Measurements from ENCODE around the gene TDRKH.

GRCh38 chr1:151835596-151835995 lies 45.3 kb upstream of the TDRKH start:
- TF ChIP-seq POLR2A (IDR thresholded peaks at IDR 0.05) (no peak), POLR2AphosphoS5 (IDR thresholded peaks at IDR 0.05) (no peak)
- TF ChIP-seq, protein P1, sequence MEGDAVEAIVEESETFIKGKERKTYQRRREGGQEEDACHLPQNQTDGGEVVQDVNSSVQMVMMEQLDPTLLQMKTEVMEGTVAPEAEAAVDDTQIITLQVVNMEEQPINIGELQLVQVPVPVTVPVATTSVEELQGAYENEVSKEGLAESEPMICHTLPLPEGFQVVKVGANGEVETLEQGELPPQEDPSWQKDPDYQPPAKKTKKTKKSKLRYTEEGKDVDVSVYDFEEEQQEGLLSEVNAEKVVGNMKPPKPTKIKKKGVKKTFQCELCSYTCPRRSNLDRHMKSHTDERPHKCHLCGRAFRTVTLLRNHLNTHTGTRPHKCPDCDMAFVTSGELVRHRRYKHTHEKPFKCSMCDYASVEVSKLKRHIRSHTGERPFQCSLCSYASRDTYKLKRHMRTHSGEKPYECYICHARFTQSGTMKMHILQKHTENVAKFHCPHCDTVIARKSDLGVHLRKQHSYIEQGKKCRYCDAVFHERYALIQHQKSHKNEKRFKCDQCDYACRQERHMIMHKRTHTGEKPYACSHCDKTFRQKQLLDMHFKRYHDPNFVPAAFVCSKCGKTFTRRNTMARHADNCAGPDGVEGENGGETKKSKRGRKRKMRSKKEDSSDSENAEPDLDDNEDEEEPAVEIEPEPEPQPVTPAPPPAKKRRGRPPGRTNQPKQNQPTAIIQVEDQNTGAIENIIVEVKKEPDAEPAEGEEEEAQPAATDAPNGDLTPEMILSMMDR (IDR thresholded peaks at IDR 0.05): no peak

Data from breast epithelium (tissue), 3 donors.